ENCODE measurements around the gene GRAP. TPM values are rescaled to one million over a fixed set of nuclear protein-coding genes. Genes with fewer than 3 reads are reported as not detected.

GRAP gene
- total RNA-seq, 4 donors from 2014 or later, result 1.1 to 7.1 (median 4.1) TPM

GRCh38 chr17:19010729-19011505 lies 35.8 kb downstream of the GRAP start:
- Histone ChIP-seq H3K4me1 (no peaks in the 10 kb centered on the region), H3K27ac (no peak overlapping the region), H3K9me3 (peaks cover 0 to 4% (median 0%) of the 10 kb centered on the region in 3 donors), H3K36me3 (no peaks in the 10 kb centered on the region), H3K4me3 (no peak overlapping the region), H3K27me3 (no peaks in the 10 kb centered on the region)
- TF ChIP-seq POLR2AphosphoS5 (IDR thresholded peaks at IDR 0.05), result no peak
- TF ChIP-seq EP300 (IDR thresholded peaks at IDR 0.05), result no peak
- TF ChIP-seq CTCF (IDR thresholded peaks at IDR 0.05), result no peak
- no peak for TF ChIP-seq POLR2A (IDR thresholded peaks at IDR 0.05)
- WGBS, 2 donors (ENCODE audit: low coverage in 1 of 2), result 25 to 87% methylated on average over 4 of the region's 11 CpGs
- ATAC-seq, result no peak

GRCh38 chr17:19009970-19010369 lies 36.8 kb downstream of the GRAP start:
- Histone ChIP-seq H3K4me3 (no peak overlapping the region), H3K36me3 (no peaks in the 10 kb centered on the region), H3K27me3 (no peaks in the 10 kb centered on the region), H3K4me1 (peaks cover 0 to 4% (median 0%) of the 10 kb centered on the region in 3 donors), H3K9me3 (peaks cover 0 to 4% (median 0%) of the 10 kb centered on the region in 3 donors), H3K27ac (no peak overlapping the region)
- TF ChIP-seq CTCF (IDR thresholded peaks at IDR 0.05) (no peak), EP300 (IDR thresholded peaks at IDR 0.05) (no peak), POLR2AphosphoS5 (IDR thresholded peaks at IDR 0.05) (no peak)
- ATAC-seq, result no peak
- 90 to 94% methylated on average over 11 to 12 of the region's 12 CpGs for WGBS, 2 donors (ENCODE audit: low coverage in 1 of 2)

GRCh38 chr17:19006698-19007097 lies 40.1 kb downstream of the GRAP start:
- ATAC-seq, result no peak
- Histone ChIP-seq H3K4me1 (peaks cover 0 to 29% (median 0%) of the 10 kb centered on the region in 3 donors), H3K27ac (no peak overlapping the region), H3K9me3 (peaks cover 0 to 4% (median 0%) of the 10 kb centered on the region in 3 donors), H3K36me3 (no peaks in the 10 kb centered on the region), H3K4me3 (no peak overlapping the region), H3K27me3 (no peaks in the 10 kb centered on the region)
- TF ChIP-seq POLR2A (IDR thresholded peaks at IDR 0.05) (no peak), POLR2AphosphoS5 (IDR thresholded peaks at IDR 0.05) (no peak), EP300 (IDR thresholded peaks at IDR 0.05) (no peak), CTCF (IDR thresholded peaks at IDR 0.05) (no peak)

- no peak for ATAC-seq
- WGBS, 2 donors (ENCODE audit: low coverage in 1 of 2), result 60 to 92% methylated on average over 1 to 2 of the region's 4 CpGs
- TF ChIP-seq CTCF (IDR thresholded peaks at IDR 0.05) (no peak), EP300 (IDR thresholded peaks at IDR 0.05) (no peak), POLR2AphosphoS5 (IDR thresholded peaks at IDR 0.05) (no peak), POLR2A (IDR thresholded peaks at IDR 0.05) (no peak)
- peaks cover 0 to 4% (median 0%) of the 10 kb centered on the region in 3 donors for H3K9me3 ChIP-seq
- H3K4me1 ChIP-seq, result peaks cover 0 to 29% (median 0%) of the 10 kb centered on the region in 3 donors
- H3K27me3 ChIP-seq, result no peaks in the 10 kb centered on the region
- H3K27ac ChIP-seq, result no peak overlapping the region
- no peaks in the 10 kb centered on the region for H3K36me3 ChIP-seq
- no peak overlapping the region for H3K4me3 ChIP-seq
These were observed 40.8 kb downstream of the GRAP start for GRCh38 chr17:19005789-19006430.

Data from gastroesophageal sphincter (tissue), 4 donors.